GM23248 (cell line): ENCODE measurements around the gene SMIM31. TPM values are rescaled to one million over a fixed set of nuclear protein-coding genes. Genes with fewer than 3 reads are reported as not detected.
A peak's percentile ranks its signal among the peaks of the same experiment; 100 is the strongest.

Experiments used
- DNase-seq: peaks from one replicate; pipeline ENCODE4 v3.0.0-alpha.2; 2015
- H2AFZ ChIP-seq: fragments of 200-600 bp; sonication (generic); 2 replicates; pipeline ENCODE4 v1.6.1; 2016; ENCODE audit warnings: antibody characterized with exemption
- H3F3A ChIP-seq: fragments of 200-600 bp; sonication (generic); 2 replicates; pipeline ENCODE4 v1.6.1; 2016; ENCODE audit warnings: mild to moderate bottlenecking, antibody characterized with exemption, mixed run types; ENCODE audit not compliant: insufficient read depth
- H3K27ac ChIP-seq: fragments of 200-600 bp; sonication (generic); 2 replicates; pipeline ENCODE4 v1.5.1; 2016; ENCODE audit warnings: mild to moderate bottlenecking
- H3K27me3 ChIP-seq: fragments of 200-600 bp; sonication (generic); replicated peaks from 2 replicates; pipeline ENCODE4 v1.6.1; 2016; ENCODE audit warnings: mild to moderate bottlenecking; ENCODE audit not compliant: insufficient read depth
- H3K36me3 ChIP-seq: fragments of 200-600 bp; sonication (generic); 2 replicates; pipeline ENCODE4 v1.6.1; 2016; ENCODE audit warnings: low read depth, mild to moderate bottlenecking
- H3K4me1 ChIP-seq: fragments of 200-600 bp; sonication (generic); 2 replicates; pipeline ENCODE4 v1.6.1; 2016; ENCODE audit warnings: mild to moderate bottlenecking; ENCODE audit not compliant: insufficient read depth
- H3K4me2 ChIP-seq: fragments of 200-600 bp; sonication (generic); one replicate; pipeline ENCODE4 v1.6.1; 2016; ENCODE audit warnings: mild to moderate bottlenecking; ENCODE audit not compliant: unreplicated experiment
- H3K4me3 ChIP-seq: fragments of 200-600 bp; sonication (generic); 2 replicates; pipeline ENCODE4 v1.5.1; 2016; ENCODE audit warnings: mild to moderate bottlenecking
- H3K79me2 ChIP-seq: fragments of 200-600 bp; sonication (generic); 2 replicates; pipeline ENCODE4 v1.6.1; 2016; ENCODE audit warnings: mild to moderate bottlenecking; ENCODE audit not compliant: insufficient read depth
- H3K9ac ChIP-seq: fragments of 200-600 bp; sonication (generic); 2 replicates; pipeline ENCODE4 v1.6.1; 2016; ENCODE audit warnings: mild to moderate bottlenecking
- H3K9me2 ChIP-seq: fragments of 200-600 bp; sonication (generic); 2 replicates; pipeline ENCODE4 v1.6.1; 2016; ENCODE audit warnings: mixed run types, mild to moderate bottlenecking, moderate library complexity; ENCODE audit not compliant: insufficient read depth
- H3K9me3 ChIP-seq: fragments of 200-600 bp; sonication (generic); one replicate; pipeline ENCODE4 v1.6.1; 2017; ENCODE audit warnings: low read depth
- H4K20me1 ChIP-seq: fragments of 200-600 bp; sonication (generic); 2 replicates; pipeline ENCODE4 v1.6.0; 2016; ENCODE audit not compliant: insufficient read depth
- EZH2 ChIP-seq: fragments of 200-600 bp; sonication (generic); IDR thresholded peaks from 2 replicates; pipeline ENCODE4 v1.6.1; 2018; ENCODE audit warnings: antibody characterized with exemption, mild to moderate bottlenecking; ENCODE audit not compliant: insufficient read depth, poor library complexity, severe bottlenecking
- EZH2phosphoT487 ChIP-seq: fragments of 200-600 bp; sonication (generic); IDR thresholded peaks from 2 replicates; pipeline ENCODE4 v1.6.1; 2018; ENCODE audit warnings: antibody characterized with exemption, moderate library complexity, mild to moderate bottlenecking, low read depth; ENCODE audit not compliant: insufficient read depth
- WGBS, 2 experiments: methylation state at CpG; one replicate each; pipeline ENCODE4 v1.1.6; 2015 to 2017; ENCODE audit warnings: low lambda C conversion rate in 2 of 2, low coverage in 1 of 2; ENCODE audit errors: missing lambda C conversion rate in 2 of 2; 5-methylcytosine and 5-hydroxymethylcytosine counted together
- in situ Hi-C: fragments of 300-500 bp; cut with MboI; formaldehyde crosslinking; loops from 2 replicates; pipeline ENCODE4 v1.15.0; 2020
- polyA plus RNA-seq: library from polyadenylated mRNA; unstranded; fragments of >200 nt; fragmentation: Nextera tagmentation; extraction: Ambion mirVana; gene quantifications from 2 replicates; pipeline ENCODE4 v1.2.1, GENCODE V29; 2016
- total RNA-seq: library from RNA; depleted of rRNA; stranded (reverse); fragments of >200 nt; shearing (Covaris generic); gene quantifications from 2 replicates; pipeline ENCODE4 v1.2.3, GENCODE V29; 2014

SMIM31 gene
- total and polyA plus RNA-seq, 2 experiments from 2014 or later: not detected

GRCh38 chr4:164748375-164748774 lies 5.6 kb upstream of the SMIM31 start:
- H3K9ac ChIP-seq: no peak overlapping the region
- no peaks in the 10 kb centered on the region for H3K9me2 ChIP-seq
- H3K4me3 ChIP-seq: no peak overlapping the region
- DNase-seq: peak; percentile 58
- WGBS, 2 experiments: 31 to 33% methylated on average over 3 of the region's 3 CpGs
- no peaks in the 10 kb centered on the region for H3K4me1 ChIP-seq
- no peak overlapping the region for H3K4me2 ChIP-seq
- H2AFZ ChIP-seq: no peak overlapping the region
- TF ChIP-seq EZH2 (no peak), EZH2phosphoT487 (no peak)
- peaks cover 9% of the 10 kb centered on the region for H3K27me3 ChIP-seq
- no peaks in the 10 kb centered on the region for H3K79me2 ChIP-seq
- H3K9me3 ChIP-seq: no peaks in the 10 kb centered on the region
- in situ Hi-C loops: no loop called here
- H3K27ac ChIP-seq: no peak overlapping the region
- no peaks in the 10 kb centered on the region for H3K36me3 ChIP-seq
- no peaks in the 10 kb centered on the region for H3F3A ChIP-seq
- H4K20me1 ChIP-seq: no peaks in the 10 kb centered on the region

- no peaks in the 10 kb centered on the region for H3K36me3 ChIP-seq
- no peak overlapping the region for H3K4me2 ChIP-seq
- H3K27me3 ChIP-seq: no peaks in the 10 kb centered on the region
- H3K27ac ChIP-seq: no peak overlapping the region
- no peaks in the 10 kb centered on the region for H4K20me1 ChIP-seq
- 70 to 75% methylated on average over 1 of the region's 1 CpG for WGBS, 2 experiments
- in situ Hi-C loops: no loop called here
- no peaks in the 10 kb centered on the region for H3F3A ChIP-seq
- no peak overlapping the region for H3K4me3 ChIP-seq
- H3K4me1 ChIP-seq: no peaks in the 10 kb centered on the region
- no peaks in the 10 kb centered on the region for H3K9me2 ChIP-seq
- no peaks in the 10 kb centered on the region for H3K79me2 ChIP-seq
- no peak overlapping the region for H3K9ac ChIP-seq
- no peak for TF ChIP-seq EZH2
- TF ChIP-seq EZH2phosphoT487: no peak
- no peaks in the 10 kb centered on the region for H3K9me3 ChIP-seq
- no peak overlapping the region for H2AFZ ChIP-seq
- no peak for DNase-seq
These were observed 1.5 kb downstream of the SMIM31 start for GRCh38 chr4:164755432-164755831.

DNA sequence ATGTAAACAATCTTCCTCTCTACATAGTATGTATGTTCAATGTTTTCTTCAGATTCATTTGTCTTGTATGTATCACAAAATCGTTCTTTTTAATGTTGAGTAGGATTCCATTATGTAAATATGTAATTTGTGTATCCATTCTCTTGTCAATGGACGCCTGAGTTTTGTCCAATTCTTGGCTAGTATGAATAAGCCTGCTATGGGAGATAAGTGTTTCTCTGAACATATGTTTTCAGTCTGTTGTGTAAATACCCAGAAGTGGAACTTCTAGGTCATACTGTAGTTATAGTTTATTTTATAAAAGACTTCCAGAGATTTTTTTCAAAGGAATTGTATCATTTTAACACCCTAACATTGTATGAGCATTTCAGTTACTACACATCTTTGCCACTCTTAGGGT lies 2.8 kb downstream of the SMIM31 start:
- WGBS, 2 experiments: 5 to 8% methylated on average over 2 of the region's 2 CpGs
- no peaks in the 10 kb centered on the region for H3K27me3 ChIP-seq
- in situ Hi-C loops: no loop called here

DNA sequence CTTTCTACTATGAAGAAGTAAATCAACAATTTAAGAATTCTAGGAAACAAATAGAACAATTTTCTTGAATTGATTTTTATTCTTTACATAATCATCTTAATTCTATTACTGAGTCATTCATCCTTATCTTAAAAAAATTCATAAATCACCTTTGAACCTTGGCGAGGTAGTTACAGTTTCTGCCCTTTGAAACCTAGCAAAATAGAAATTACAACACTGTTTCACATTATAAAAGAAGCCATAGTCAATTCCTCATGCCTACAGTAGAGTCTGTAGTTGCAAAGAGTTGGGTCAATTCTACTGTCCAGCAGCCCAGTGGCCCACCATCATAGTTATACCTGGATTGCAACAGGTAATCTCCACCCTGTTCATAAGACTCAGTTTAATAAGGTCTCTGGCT lies 7.3 kb downstream of the SMIM31 start:
- no peak overlapping the region for H3K9ac ChIP-seq
- H3K9me3 ChIP-seq: no peaks in the 10 kb centered on the region
- H2AFZ ChIP-seq: no peak overlapping the region
- H3F3A ChIP-seq: no peaks in the 10 kb centered on the region
- no peaks in the 10 kb centered on the region for H3K36me3 ChIP-seq
- in situ Hi-C loops: no loop called here
- no peak for TF ChIP-seq EZH2
- TF ChIP-seq EZH2phosphoT487: no peak
- WGBS, 2 experiments: 45 to 48% methylated on average over 1 of the region's 1 CpG
- no peak for DNase-seq
- no peaks in the 10 kb centered on the region for H3K4me1 ChIP-seq
- H3K9me2 ChIP-seq: 0 out of 2 replicates have a peak, but pooled peaks cover 4% of the 10 kb centered on the region
- H3K27ac ChIP-seq: no peak overlapping the region
- 0 out of 2 replicates have a peak, but pooled peaks cover 18% of the 10 kb centered on the region for H3K27me3 ChIP-seq
- H3K79me2 ChIP-seq: no peaks in the 10 kb centered on the region
- no peaks in the 10 kb centered on the region for H4K20me1 ChIP-seq
- no peak overlapping the region for H3K4me2 ChIP-seq
- no peak overlapping the region for H3K4me3 ChIP-seq

More for the DNA sequence above, 2.8 kb downstream of the SMIM31 start:
- no peak for DNase-seq
- no peak overlapping the region for H3K9ac ChIP-seq
- 0 out of 2 replicates have a peak, but pooled peaks cover 4% of the 10 kb centered on the region for H3K9me2 ChIP-seq
- TF ChIP-seq EZH2phosphoT487 (no peak), EZH2 (no peak)
- H3K79me2 ChIP-seq: no peaks in the 10 kb centered on the region
- no peaks in the 10 kb centered on the region for H3K4me1 ChIP-seq
- H4K20me1 ChIP-seq: no peaks in the 10 kb centered on the region
- no peaks in the 10 kb centered on the region for H3K36me3 ChIP-seq
- no peaks in the 10 kb centered on the region for H3K9me3 ChIP-seq
- no peak overlapping the region for H2AFZ ChIP-seq
- H3K4me3 ChIP-seq: no peak overlapping the region
- no peaks in the 10 kb centered on the region for H3F3A ChIP-seq
- H3K4me2 ChIP-seq: no peak overlapping the region
- no peak overlapping the region for H3K27ac ChIP-seq

- H3K9me2 ChIP-seq: 0 out of 2 replicates have a peak, but pooled peaks cover 4% of the 10 kb centered on the region
- no peaks in the 10 kb centered on the region for H3K4me1 ChIP-seq
- H3K4me2 ChIP-seq: no peak overlapping the region
- in situ Hi-C loops: no loop called here
- 44 to 52% methylated on average over 6 of the region's 6 CpGs for WGBS, 2 experiments
- 0 out of 2 replicates have a peak, but pooled peaks cover 18% of the 10 kb centered on the region for H3K27me3 ChIP-seq
- no peak overlapping the region for H2AFZ ChIP-seq
- no peaks in the 10 kb centered on the region for H3F3A ChIP-seq
- H3K79me2 ChIP-seq: no peaks in the 10 kb centered on the region
- no peaks in the 10 kb centered on the region for H3K9me3 ChIP-seq
- no peak overlapping the region for H3K27ac ChIP-seq
- DNase-seq: no peak
- H4K20me1 ChIP-seq: no peaks in the 10 kb centered on the region
- no peak overlapping the region for H3K9ac ChIP-seq
- no peak overlapping the region for H3K4me3 ChIP-seq
- TF ChIP-seq EZH2 (no peak), EZH2phosphoT487 (no peak)
- H3K36me3 ChIP-seq: no peaks in the 10 kb centered on the region
These were observed 7.9 kb downstream of the SMIM31 start for GRCh38 chr4:164761746-164762275.
